ENCODE results near the gene TMED4. TPM values are rescaled to one million over a fixed set of nuclear protein-coding genes. Genes with fewer than 3 reads are reported as not detected.

The TMED4 gene
- polyA plus RNA-seq, result 59.9 TPM

DNA sequence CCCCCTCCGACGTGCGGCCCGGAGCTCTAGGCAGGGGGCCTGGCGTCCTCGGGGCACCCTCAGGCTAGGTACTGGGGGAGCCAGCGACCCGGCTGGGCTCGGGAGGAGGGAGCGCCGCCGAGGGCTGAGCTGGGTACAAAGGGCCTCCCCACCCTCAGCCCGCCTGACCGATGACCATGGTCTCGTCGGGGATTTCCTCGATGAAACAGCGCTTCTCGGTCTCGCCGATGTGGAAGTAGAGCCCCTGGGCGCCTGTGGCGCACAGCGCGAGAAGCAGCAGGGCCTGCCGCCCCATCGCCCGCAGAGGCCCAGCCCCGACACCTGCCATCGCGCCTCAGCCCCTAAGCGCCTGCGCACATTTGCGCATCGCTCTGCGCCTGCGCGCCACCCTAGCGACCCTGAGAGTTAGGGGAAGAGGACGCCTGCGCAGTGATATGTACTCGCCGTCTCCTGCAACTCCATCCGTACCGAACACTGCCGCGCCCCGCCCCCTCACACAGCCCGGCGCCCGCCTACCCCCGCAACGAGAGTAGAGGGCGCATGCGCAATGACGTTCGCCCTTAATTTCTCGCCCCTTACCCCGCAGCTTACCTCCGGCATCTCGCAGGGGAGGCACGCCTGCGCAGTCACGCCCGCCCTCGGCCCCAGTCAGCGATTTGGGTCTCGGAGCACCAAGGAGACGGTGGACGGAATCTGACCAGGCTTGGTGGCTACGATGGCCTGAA, at the start of gene TMED4:
TMED4 (minus strand) TSS at position 353 of the 725 bp plus-strand sequence; CDS start at position 328, 25 bp downstream.
- peaks cover 11 to 24% (median 12%) of the 10 kb centered on the region in 3 donors for H3K4me1 Mint-ChIP-seq
- H3K9me3 Mint-ChIP-seq, result no peaks in the 10 kb centered on the region
- peak within 1 kb of the TSS; percentile 90 to 98 (median 94) for H3K4me3 Mint-ChIP-seq

GRCh38 chr7:44631458-44632115, 49.6 kb upstream of the TMED4 start:
- no peaks in the 10 kb centered on the region for H3K27me3 Mint-ChIP-seq
- peaks cover 37 to 59% (median 52%) of the 10 kb centered on the region in 3 donors for H3K4me1 Mint-ChIP-seq
- H3K9me3 Mint-ChIP-seq, result no peaks in the 10 kb centered on the region
- peak overlapping the region in 2 of 3 donors; percentile 80 to 86 for H3K27ac Mint-ChIP-seq
- H3K36me3 Mint-ChIP-seq, result peaks cover 5% of the 10 kb centered on the region
- H3K4me3 Mint-ChIP-seq, result peak overlapping the region in 2 of 4 donors; percentile 60 to 81

More for the DNA sequence above, at the start of gene TMED4:
- Mint-ChIP-seq H3K27ac (peak within 1 kb of the TSS; percentile 94 to 97 (median 95)), H3K27me3 (no peaks in the 10 kb centered on the region), H3K36me3 (peaks cover 2% of the 10 kb centered on the region)

GRCh38 chr7:44630792-44631457, 48.9 kb upstream of the TMED4 start:
- Mint-ChIP-seq H3K4me3 (peak overlapping the region in 2 of 4 donors; percentile 60 to 77), H3K27me3 (no peaks in the 10 kb centered on the region), H3K4me1 (peaks cover 37 to 55% (median 47%) of the 10 kb centered on the region in 3 donors), H3K27ac (peak overlapping the region; percentile 92), H3K36me3 (peaks cover 5% of the 10 kb centered on the region), H3K9me3 (no peaks in the 10 kb centered on the region)

DNA sequence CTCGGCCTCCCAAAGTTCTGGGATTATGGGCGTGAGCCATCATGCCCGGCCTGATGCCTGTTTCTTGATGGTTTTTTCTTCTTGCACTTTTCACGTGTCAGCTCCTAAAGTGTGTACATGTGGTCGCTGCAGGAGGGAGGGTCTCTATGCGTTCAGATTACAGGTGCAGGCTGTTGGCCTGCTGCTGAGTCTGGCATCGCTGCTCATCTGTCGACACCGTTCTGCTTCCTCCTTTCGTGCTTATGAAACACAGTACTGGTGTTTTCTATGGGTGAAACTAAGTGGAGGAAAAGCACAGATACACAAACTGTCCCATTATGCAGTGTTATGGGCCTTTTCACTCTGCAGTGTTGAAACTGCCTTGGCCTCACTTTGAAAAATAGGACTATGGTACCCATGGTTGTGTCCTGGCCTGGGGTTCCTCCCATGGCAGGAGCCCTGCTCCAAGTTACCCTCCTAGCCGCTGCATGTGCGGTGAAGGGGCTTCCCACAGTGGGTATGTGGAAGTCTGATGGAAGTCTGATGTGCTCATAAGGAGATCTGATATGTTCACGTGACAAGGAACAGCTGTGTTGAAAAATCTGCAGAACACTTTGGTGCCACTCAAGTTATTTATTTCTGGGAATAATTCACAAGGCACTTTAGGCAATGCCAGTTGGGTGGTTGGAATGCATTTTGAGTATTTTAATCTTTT, 47.9 kb upstream of the TMED4 start:
- Mint-ChIP-seq H3K4me3 (peak overlapping the region; percentile 5 to 77 (median 66)), H3K27me3 (no peaks in the 10 kb centered on the region), H3K4me1 (peaks cover 33 to 50% (median 40%) of the 10 kb centered on the region in 3 donors), H3K27ac (peak overlapping the region; percentile 92), H3K9me3 (no peaks in the 10 kb centered on the region), H3K36me3 (peaks cover 5% of the 10 kb centered on the region)

- Mint-ChIP-seq H3K27ac (no peak overlapping the region), H3K4me3 (no peak overlapping the region), H3K4me1 (peaks cover 42 to 55% (median 42%) of the 10 kb centered on the region in 3 donors), H3K36me3 (peaks cover 5% of the 10 kb centered on the region), H3K9me3 (no peaks in the 10 kb centered on the region), H3K27me3 (no peaks in the 10 kb centered on the region)
Measured at GRCh38 chr7:44626620-44627019, 44.6 kb upstream of the TMED4 start.

DNA sequence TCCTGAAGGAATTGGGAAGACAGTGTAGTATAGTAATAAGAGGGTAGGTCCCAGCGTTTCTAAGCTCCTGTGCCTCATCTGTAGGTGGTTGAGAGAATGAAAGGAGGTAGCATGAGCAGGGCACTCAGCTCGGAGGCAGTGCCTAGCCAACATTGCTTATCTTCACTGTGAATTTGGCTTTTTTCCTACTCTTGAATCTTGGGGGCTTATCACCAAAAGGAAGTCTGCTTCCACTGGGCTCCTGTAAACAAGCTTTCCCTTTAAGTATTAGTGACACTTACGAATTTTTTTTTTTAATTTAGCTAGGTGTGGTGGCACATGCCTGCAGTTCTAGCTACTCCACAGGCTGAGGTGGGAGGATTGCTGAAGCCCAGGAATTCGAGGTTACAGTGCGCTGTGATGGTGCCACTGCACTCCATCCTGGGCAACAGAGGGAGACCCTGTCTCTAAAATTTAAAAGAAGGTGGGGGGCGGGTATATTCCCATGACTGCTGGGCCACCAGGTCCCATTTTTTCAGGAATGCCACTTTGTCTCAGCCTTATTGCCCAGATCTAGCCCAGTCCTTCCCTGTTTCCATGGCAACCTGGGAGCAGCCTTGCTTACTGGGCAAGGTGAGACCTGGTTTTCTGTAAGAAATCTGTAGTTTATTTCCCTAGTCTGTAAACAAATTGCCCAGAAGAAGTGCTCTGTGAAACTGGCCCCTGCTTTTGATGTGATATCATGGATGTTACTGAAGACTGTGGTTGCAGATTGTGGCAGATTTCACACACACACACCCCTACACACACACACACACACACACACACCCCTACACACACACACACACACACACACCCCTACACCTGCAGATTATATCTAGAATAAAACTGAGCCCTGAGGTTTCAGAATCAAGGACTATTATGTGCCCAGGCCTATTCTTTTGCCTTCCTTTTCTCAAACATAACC, 43.8 kb upstream of the TMED4 start:
- H3K4me1 Mint-ChIP-seq, result peaks cover 40 to 52% (median 42%) of the 10 kb centered on the region in 3 donors
- H3K9me3 Mint-ChIP-seq, result no peaks in the 10 kb centered on the region
- no peaks in the 10 kb centered on the region for H3K27me3 Mint-ChIP-seq
- peaks cover 5% of the 10 kb centered on the region for H3K36me3 Mint-ChIP-seq
- peak overlapping the region in 1 of 3 donors; percentile 73 for H3K27ac Mint-ChIP-seq
- H3K4me3 Mint-ChIP-seq, result no peak overlapping the region

GRCh38 chr7:44624318-44624717, 42.3 kb upstream of the TMED4 start:
- Mint-ChIP-seq H3K27ac (peak overlapping the region; percentile 80 to 96 (median 93)), H3K36me3 (peaks cover 1% of the 10 kb centered on the region), H3K4me3 (peak overlapping the region in 1 of 4 donors; percentile 85), H3K4me1 (peaks cover 38 to 47% (median 41%) of the 10 kb centered on the region in 3 donors), H3K27me3 (no peaks in the 10 kb centered on the region), H3K9me3 (no peaks in the 10 kb centered on the region)

- Mint-ChIP-seq H3K36me3 (peaks cover 1% of the 10 kb centered on the region), H3K4me3 (peak overlapping the region; percentile 23 to 85 (median 65)), H3K9me3 (no peaks in the 10 kb centered on the region), H3K4me1 (peaks cover 47 to 56% (median 53%) of the 10 kb centered on the region in 3 donors), H3K27ac (peak overlapping the region; percentile 3 to 96 (median 88)), H3K27me3 (no peaks in the 10 kb centered on the region)
Measured at GRCh38 chr7:44622342-44623151, 40.5 kb upstream of the TMED4 start.

GRCh38 chr7:44621750-44622103, 39.7 kb upstream of the TMED4 start:
- H3K4me3 Mint-ChIP-seq, result peak overlapping the region in 1 of 4 donors; percentile 45
- no peaks in the 10 kb centered on the region for H3K9me3 Mint-ChIP-seq
- H3K4me1 Mint-ChIP-seq, result peaks cover 50 to 60% (median 53%) of the 10 kb centered on the region in 3 donors
- peaks cover 1% of the 10 kb centered on the region for H3K36me3 Mint-ChIP-seq
- no peaks in the 10 kb centered on the region for H3K27me3 Mint-ChIP-seq
- peak overlapping the region in 1 of 3 donors; percentile 84 for H3K27ac Mint-ChIP-seq

GRCh38 chr7:44621034-44621749, 39.2 kb upstream of the TMED4 start:
- no peaks in the 10 kb centered on the region for H3K9me3 Mint-ChIP-seq
- H3K4me3 Mint-ChIP-seq, result no peak overlapping the region
- H3K27me3 Mint-ChIP-seq, result no peaks in the 10 kb centered on the region
- peaks cover 51 to 60% (median 53%) of the 10 kb centered on the region in 3 donors for H3K4me1 Mint-ChIP-seq
- peak overlapping the region in 2 of 3 donors; percentile 43 to 83 for H3K27ac Mint-ChIP-seq
- peaks cover 1% of the 10 kb centered on the region for H3K36me3 Mint-ChIP-seq

DNA sequence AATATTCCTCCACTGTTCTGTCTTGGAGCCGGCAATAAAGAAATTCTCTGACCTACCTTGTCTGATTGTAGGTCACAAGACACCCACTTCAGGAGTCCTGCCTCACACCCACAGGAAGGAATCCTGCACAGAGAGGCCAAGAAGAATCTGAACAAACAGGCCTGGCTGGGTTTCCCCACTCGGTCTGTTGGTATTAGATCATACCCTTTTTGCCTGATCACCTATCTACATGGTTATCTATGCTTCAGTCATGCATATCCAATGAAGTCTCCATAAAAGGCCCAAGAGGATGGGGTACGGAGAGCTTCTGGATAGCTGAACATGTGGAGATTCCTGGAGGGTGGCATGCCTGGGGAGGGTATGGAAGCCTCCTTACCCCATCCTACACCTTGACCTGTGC, 36.7 kb upstream of the TMED4 start:
- H3K36me3 Mint-ChIP-seq, result peaks cover 4% of the 10 kb centered on the region
- H3K27ac Mint-ChIP-seq, result peak overlapping the region in 2 of 3 donors; percentile 42 to 49
- peaks cover 58 to 64% (median 58%) of the 10 kb centered on the region in 3 donors for H3K4me1 Mint-ChIP-seq
- peak overlapping the region in 2 of 4 donors; percentile 24 to 53 for H3K4me3 Mint-ChIP-seq
- H3K9me3 Mint-ChIP-seq, result no peaks in the 10 kb centered on the region
- H3K27me3 Mint-ChIP-seq, result peaks cover 3% of the 10 kb centered on the region

- peak overlapping the region in 1 of 3 donors; percentile 49 for H3K27ac Mint-ChIP-seq
- H3K27me3 Mint-ChIP-seq, result peaks cover 3% of the 10 kb centered on the region
- no peak overlapping the region for H3K4me3 Mint-ChIP-seq
- peaks cover 53 to 59% (median 53%) of the 10 kb centered on the region in 3 donors for H3K4me1 Mint-ChIP-seq
- H3K9me3 Mint-ChIP-seq, result no peaks in the 10 kb centered on the region
- H3K36me3 Mint-ChIP-seq, result peaks cover 4% of the 10 kb centered on the region
Measured at GRCh38 chr7:44618045-44618444, 36.0 kb upstream of the TMED4 start.
